Adrenal gland (tissue), 12 donors: ENCODE data around the gene FBXO33. TPM values are rescaled to one million over a fixed set of nuclear protein-coding genes. Genes with fewer than 3 reads are reported as not detected.

Experiments used
- DNase-seq, 7 donors: peaks; one replicate each; pipeline ENCODE4 v3.0.0-alpha.2; 2019 to 2020
- H3K27ac ChIP-seq, 5 donors: fragments of 200-600 bp; sonication (generic) in 4 of 5; 1 replicate in 3 of 5; 2 replicates in 2 of 5; pipeline versions ENCODE4 v1.5.1 to v1.8.0; 2016 to 2020; ENCODE audit warnings: mild to moderate bottlenecking in 1 of 5
- H3K27me3 ChIP-seq: fragments of 200-600 bp; 2 replicates; pipeline ENCODE4 v1.8.0; 2021
- H3K36me3 ChIP-seq, 2 donors: fragments of 200-600 bp; replicated peaks in 1 of 2; 1 replicate in 1 of 2; 2 replicates in 1 of 2; pipeline versions ENCODE4 v1.5.1 to v1.8.0; 2018 to 2022
- H3K4me1 ChIP-seq, 2 donors: fragments of 200-600 bp; replicated peaks in 1 of 2; 1 replicate in 1 of 2; 2 replicates in 1 of 2; pipeline versions ENCODE4 v1.5.1 to v1.8.0; 2018 to 2021
- H3K4me3 ChIP-seq, 4 donors: fragments of 200-600 bp; sonication (generic) in 3 of 4; one replicate each; pipeline ENCODE4 v1.5.1; 2016 to 2018
- H3K9me3 ChIP-seq, 3 donors: fragments of 200-600 bp; sonication (generic) in 1 of 3; replicated peaks in 1 of 3; 1 replicate in 2 of 3; 2 replicates in 1 of 3; pipeline versions ENCODE4 v1.5.1 to v1.8.0; 2016 to 2021
- POLR2A ChIP-seq, 2 donors: fragments of 450-650 bp; IDR thresholded peaks; one replicate each; pipeline ENCODE4 v1.6.1; 2017; ENCODE audit warnings: antibody characterized with exemption in 2 of 2, mild to moderate bottlenecking in 2 of 2, moderate library complexity in 1 of 2
- WGBS, 4 donors: extraction: QIAGEN DNeasy Blood & Tissue Kit in 2 of 4; methylation state at CpG; one replicate each; pipeline versions ENCODE4 v1.1.5 to v1.1.7; 2013 to 2017; 5-methylcytosine and 5-hydroxymethylcytosine counted together
- intact Hi-C, 2 donors: fragments of 100-400 bp; cut with DNase I; formaldehyde crosslinking; loops; one replicate each; pipeline versions ENCODE4 v1.14.1 to v1.15.0; 2022 to 2023
- polyA plus RNA-seq, 3 donors: library from polyadenylated mRNA; stranded (reverse); fragments of 200-250 nt in 2 of 3; fragments of 350-450 nt in 1 of 3; fragmentation: Illumina TruSeq in 1 of 3; extraction: RNeasy Lipid Tissue Mini Kit (QIAGEN cat#74804) in 1 of 3; gene quantifications; one replicate each; pipeline ENCODE4 v1.2.3, GENCODE V29; 2013 to 2014
- total RNA-seq, 9 donors: library from RNA; depleted of rRNA in 4 of 9; stranded (reverse); fragments of >200 nt in 4 of 9; fragments of 120-200 nt in 1 of 9; fragmentation: NEBNext Ultra II Directional in 1 of 9; extraction: Animal tissue kit (Norgen Biotek cat#: 25700) in 1 of 9; gene quantifications; one replicate each; pipeline versions ENCODE4 v1.1.0 to v1.2.4, GENCODE V29; 2013 to 2023
- TF ChIP-seq, protein P1 (sequence below), 6 experiments: fragments of 450-650 bp in 4 of 6; fragments of 200-600 bp in 2 of 6; sonication (generic) in 1 of 6; IDR thresholded peaks; 1 replicate in 5 of 6; 2 replicates in 1 of 6; pipeline versions ENCODE4 v1.5.1 to v1.8.0; 2016 to 2021; ENCODE audit warnings: antibody characterized with exemption in 6 of 6, mild to moderate bottlenecking in 2 of 6, moderate library complexity in 1 of 6
- donor health status: healthy with polysubstance abuse.
- donor health status: Bipolar disorder and iron deficiency.
- donor health status: DM: yes; HTN: yes; CAD: no.
- donor health status: DM: no; HTN: no; CAD: no.
- donor health status: DM: no; HTN: no; CAD: no.
- donor health status: DM: yes; HTN: yes; CAD: no.

FBXO33 gene
- total and polyA plus RNA-seq, 12 donors: 6.0 to 23.2 (median 17.8) TPM

GRCh38 chr14:39369029-39369428 lies 63.2 kb downstream of the FBXO33 start:
- no peaks in the 10 kb centered on the region for H3K27me3 ChIP-seq
- TF ChIP-seq POLR2A (IDR thresholded peaks at IDR 0.05): no peak
- TF ChIP-seq, protein P1, sequence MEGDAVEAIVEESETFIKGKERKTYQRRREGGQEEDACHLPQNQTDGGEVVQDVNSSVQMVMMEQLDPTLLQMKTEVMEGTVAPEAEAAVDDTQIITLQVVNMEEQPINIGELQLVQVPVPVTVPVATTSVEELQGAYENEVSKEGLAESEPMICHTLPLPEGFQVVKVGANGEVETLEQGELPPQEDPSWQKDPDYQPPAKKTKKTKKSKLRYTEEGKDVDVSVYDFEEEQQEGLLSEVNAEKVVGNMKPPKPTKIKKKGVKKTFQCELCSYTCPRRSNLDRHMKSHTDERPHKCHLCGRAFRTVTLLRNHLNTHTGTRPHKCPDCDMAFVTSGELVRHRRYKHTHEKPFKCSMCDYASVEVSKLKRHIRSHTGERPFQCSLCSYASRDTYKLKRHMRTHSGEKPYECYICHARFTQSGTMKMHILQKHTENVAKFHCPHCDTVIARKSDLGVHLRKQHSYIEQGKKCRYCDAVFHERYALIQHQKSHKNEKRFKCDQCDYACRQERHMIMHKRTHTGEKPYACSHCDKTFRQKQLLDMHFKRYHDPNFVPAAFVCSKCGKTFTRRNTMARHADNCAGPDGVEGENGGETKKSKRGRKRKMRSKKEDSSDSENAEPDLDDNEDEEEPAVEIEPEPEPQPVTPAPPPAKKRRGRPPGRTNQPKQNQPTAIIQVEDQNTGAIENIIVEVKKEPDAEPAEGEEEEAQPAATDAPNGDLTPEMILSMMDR (IDR thresholded peaks at IDR 0.05): no peak
- intact Hi-C loops: loop anchor here in 1 of 2 donors (10.0 kb wide), 1 partner anchor 264 kb away; the partner anchor contains the start of gene SEC23A
- H3K4me1 ChIP-seq: peaks cover 0 to 18% of the 10 kb centered on the region in 2 donors
- H3K9me3 ChIP-seq: peaks cover 0 to 12% (median 0%) of the 10 kb centered on the region in 3 donors
- H3K36me3 ChIP-seq: no peaks in the 10 kb centered on the region
- no peak overlapping the region for H3K27ac ChIP-seq
- H3K4me3 ChIP-seq: no peak overlapping the region
- DNase-seq: peak in 4 of 7 donors; percentile 40 to 55 (median 48)
- 43 to 55% (median 50%) methylated on average over 2 of the region's 2 CpGs for WGBS, 4 donors

DNA sequence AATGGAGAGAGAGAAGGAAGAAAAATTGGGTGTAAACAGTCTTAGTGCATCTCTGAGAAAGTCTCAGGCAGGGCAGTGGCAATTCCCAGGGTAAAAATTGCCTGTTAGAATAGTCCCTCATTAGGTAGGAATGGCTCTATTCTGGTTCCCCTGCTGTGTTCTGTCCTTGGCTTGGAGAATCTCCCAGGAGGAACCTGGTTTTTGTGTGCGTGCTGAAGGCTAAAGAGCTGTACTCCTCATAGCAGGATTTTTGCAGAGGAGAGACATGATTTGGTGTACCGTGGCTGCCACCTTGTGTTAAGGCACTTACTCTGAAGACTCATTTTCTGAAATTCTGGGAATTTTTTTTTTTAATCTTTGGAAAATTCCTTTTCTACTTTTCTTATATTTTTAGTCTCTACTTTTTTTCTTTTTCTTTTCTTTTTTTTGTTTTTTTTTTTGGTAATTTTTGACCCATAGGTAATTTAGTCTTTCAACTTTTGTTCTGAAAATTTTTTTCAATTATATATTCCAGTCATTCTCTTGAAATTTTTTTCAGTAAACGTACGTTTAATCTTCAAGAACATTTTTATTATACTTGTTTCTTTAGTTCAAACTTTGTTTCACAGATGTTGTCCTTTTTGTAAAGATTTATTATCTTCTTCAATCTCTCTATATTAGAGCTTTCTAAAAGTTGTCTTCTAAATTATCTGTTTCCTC lies 63.8 kb downstream of the FBXO33 start:
- TF ChIP-seq POLR2A (IDR thresholded peaks at IDR 0.05): no peak
- TF ChIP-seq, protein P1 (IDR thresholded peaks at IDR 0.05): peak; percentile 31 to 90 (median 66)
- H3K27me3 ChIP-seq: no peaks in the 10 kb centered on the region
- H3K4me3 ChIP-seq: no peak overlapping the region
- H3K4me1 ChIP-seq: peaks cover 0 to 18% of the 10 kb centered on the region in 2 donors
- intact Hi-C loops: loop anchor here in 1 of 2 donors (10.0 kb wide), 1 partner anchor 264 kb away; the partner anchor contains the start of gene SEC23A
- H3K27ac ChIP-seq: peak overlapping the region in 3 of 5 donors; percentile 3 to 53 (median 4)
- 50 to 56% (median 53%) methylated on average over 4 of the region's 4 CpGs for WGBS, 4 donors
- peaks cover 0 to 12% (median 0%) of the 10 kb centered on the region in 3 donors for H3K9me3 ChIP-seq
- no peaks in the 10 kb centered on the region for H3K36me3 ChIP-seq
- peak; percentile 72 to 90 (median 84) for DNase-seq

DNA sequence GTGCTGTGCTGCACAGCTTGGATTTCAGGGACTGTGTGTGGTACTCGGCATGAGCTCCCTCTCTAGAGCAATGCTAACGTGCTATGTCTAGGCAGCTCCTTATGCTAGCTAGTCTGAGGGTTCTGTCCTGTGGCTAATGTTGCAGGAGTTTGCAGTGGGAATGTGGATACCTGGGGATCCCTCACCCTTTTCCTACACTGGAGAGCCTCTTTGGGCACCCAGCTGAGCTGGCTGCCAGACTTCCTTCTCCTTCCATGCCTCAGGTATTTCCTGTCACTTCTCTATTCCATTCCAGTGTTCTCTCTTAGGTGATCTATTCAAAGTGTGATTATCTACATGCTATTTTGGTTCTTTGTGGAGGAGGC lies 64.9 kb downstream of the FBXO33 start:
- H3K4me1 ChIP-seq: peaks cover 0 to 18% of the 10 kb centered on the region in 2 donors
- intact Hi-C loops: loop anchor here in 1 of 2 donors (10.0 kb wide), 1 partner anchor 263 kb away; the partner anchor contains the start of gene SEC23A
- no peak overlapping the region for H3K27ac ChIP-seq
- WGBS, 4 donors: 87 to 100% (median 94%) methylated on average over 1 to 2 of the region's 2 CpGs
- TF ChIP-seq, protein P1 (IDR thresholded peaks at IDR 0.05): no peak
- no peak for TF ChIP-seq POLR2A (IDR thresholded peaks at IDR 0.05)
- no peak for DNase-seq
- no peak overlapping the region for H3K4me3 ChIP-seq
- no peaks in the 10 kb centered on the region for H3K36me3 ChIP-seq
- no peaks in the 10 kb centered on the region for H3K27me3 ChIP-seq
- H3K9me3 ChIP-seq: peaks cover 0 to 12% (median 0%) of the 10 kb centered on the region in 3 donors

- WGBS, 4 donors: 92 to 98% (median 97%) methylated on average over 8 to 10 of the region's 10 CpGs; no CpG with 5 or more reads in 1 of the 4 donors
- H3K36me3 ChIP-seq: no peaks in the 10 kb centered on the region
- DNase-seq: no peak
- intact Hi-C loops: loop anchor here in 1 of 2 donors (10.0 kb wide), 1 partner anchor 262 kb away; the partner anchor contains the start of gene SEC23A
- peaks cover 0 to 18% of the 10 kb centered on the region in 2 donors for H3K4me1 ChIP-seq
- TF ChIP-seq, protein P1 (IDR thresholded peaks at IDR 0.05): no peak
- TF ChIP-seq POLR2A (IDR thresholded peaks at IDR 0.05): no peak
- no peaks in the 10 kb centered on the region for H3K27me3 ChIP-seq
- no peak overlapping the region for H3K4me3 ChIP-seq
- H3K9me3 ChIP-seq: peaks cover 0 to 12% (median 0%) of the 10 kb centered on the region in 3 donors
- H3K27ac ChIP-seq: no peak overlapping the region
Observed at GRCh38 chr14:39366460-39367386, 65.5 kb downstream of the FBXO33 start.
